ENCODE data around the gene PPT2.
"Not testable (repeated sequence)": the region's sequence is repeated elsewhere in the genome, so short reads cannot be mapped to it uniquely, and the experiment has no call there.

The PPT2 gene

GRCh38 chr6:32198866-32199265, 44.9 kb downstream of the PPT2 start:
- in situ Hi-C loops (cut with HindIII; ENCODE audit: low sequenced_read_pairs), result no loop called here

GRCh38 chr6:32200711-32201475, 47.0 kb downstream of the PPT2 start:
- in situ Hi-C loops (cut with HindIII; ENCODE audit: low sequenced_read_pairs), result no loop called here

GRCh38 chr6:32202186-32202585, 48.2 kb downstream of the PPT2 start:
- in situ Hi-C loops (cut with HindIII; ENCODE audit: low sequenced_read_pairs), result no loop called here

GRCh38 chr6:32203426-32204267, 49.7 kb downstream of the PPT2 start:
- in situ Hi-C loops (cut with HindIII; ENCODE audit: low sequenced_read_pairs), result no loop called here

GRCh38 chr6:32204268-32204715, 50.4 kb downstream of the PPT2 start:
- in situ Hi-C loops (cut with HindIII; ENCODE audit: low sequenced_read_pairs), result no loop called here

GRCh38 chr6:32208996-32209395, 55.1 kb downstream of the PPT2 start:
- in situ Hi-C loops (cut with HindIII; ENCODE audit: low sequenced_read_pairs), result no loop called here

- in situ Hi-C loops (cut with HindIII; ENCODE audit: low sequenced_read_pairs), result no loop called here
These were observed 56.3 kb downstream of the PPT2 start for GRCh38 chr6:32210191-32210601.

GRCh38 chr6:32211432-32211831, 57.5 kb downstream of the PPT2 start:
- in situ Hi-C loops (cut with HindIII; ENCODE audit: low sequenced_read_pairs), result not testable (repeated sequence)

GRCh38 chr6:32212076-32212760, 58.3 kb downstream of the PPT2 start:
- in situ Hi-C loops (cut with HindIII; ENCODE audit: low sequenced_read_pairs), result no loop called here

All from endothelial cell of hepatic sinusoid (primary cell).